Activated CD4-positive, alpha-beta T cell treated with anti-CD3 and anti-CD28 coated beads, Interleukin-2, amount 50 U/mL, for 48 hours (primary cell): ENCODE measurements around the gene PNPLA8.
"Not testable (repeated sequence)": the region's sequence is repeated elsewhere in the genome, so short reads cannot be mapped to it uniquely, and the experiment has no call there.

Experiments used
- DNase-seq, 2 experiments: peaks; one replicate each; pipeline ENCODE4 v3.0.0-alpha.2; 2020

Gene PNPLA8

GRCh38 chr7:108526768-108527017, 758 bp upstream of the PNPLA8 start:
- DNase-seq, result no peak

GRCh38 chr7:108525327-108525984, 479 bp downstream of the PNPLA8 start:
- peak in 1 of 2 experiments; percentile 66 for DNase-seq

GRCh38 chr7:108522780-108523179, 3.2 kb downstream of the PNPLA8 start:
- DNase-seq, result no peak

- DNase-seq, result no peak
Measured at GRCh38 chr7:108517951-108518350, 8.0 kb downstream of the PNPLA8 start.

GRCh38 chr7:108515630-108516029, 10.3 kb downstream of the PNPLA8 start:
- DNase-seq, result no peak

GRCh38 chr7:108515013-108515412, 10.9 kb downstream of the PNPLA8 start:
- no peak for DNase-seq

GRCh38 chr7:108511939-108512338, 14.0 kb downstream of the PNPLA8 start:
- no peak for DNase-seq

GRCh38 chr7:108504576-108504975, 21.4 kb downstream of the PNPLA8 start:
- DNase-seq, result peak; percentile 21

GRCh38 chr7:108503112-108504026, 22.6 kb downstream of the PNPLA8 start:
- DNase-seq, result no peak

GRCh38 chr7:108499566-108499965, 26.4 kb downstream of the PNPLA8 start:
- no peak for DNase-seq

GRCh38 chr7:108498481-108498880, 27.5 kb downstream of the PNPLA8 start:
- DNase-seq, result no peak

- peak; percentile 44 to 45 for DNase-seq
Measured at GRCh38 chr7:108497082-108497725, 28.7 kb downstream of the PNPLA8 start.

GRCh38 chr7:108492742-108493141, 33.2 kb downstream of the PNPLA8 start:
- DNase-seq, result no peak

- no peak for DNase-seq
Measured at GRCh38 chr7:108488768-108489538, 37.0 kb downstream of the PNPLA8 start.

- DNase-seq, result no peak
Measured at GRCh38 chr7:108487646-108488045, 38.3 kb downstream of the PNPLA8 start.

GRCh38 chr7:108486291-108486966, 39.5 kb downstream of the PNPLA8 start:
- DNase-seq, result no peak

GRCh38 chr7:108484137-108484536, 41.8 kb downstream of the PNPLA8 start:
- DNase-seq, result no peak

GRCh38 chr7:108480311-108480710, 45.6 kb downstream of the PNPLA8 start:
- no peak for DNase-seq

- no peak for DNase-seq
Measured at GRCh38 chr7:108479751-108480150, 46.2 kb downstream of the PNPLA8 start.

GRCh38 chr7:108479118-108479517, 46.8 kb downstream of the PNPLA8 start:
- DNase-seq, result no peak

GRCh38 chr7:108468246-108468645, 57.7 kb downstream of the PNPLA8 start:
- DNase-seq, result no peak

- DNase-seq, result no peak
Measured at GRCh38 chr7:108467391-108467790, 58.5 kb downstream of the PNPLA8 start.

GRCh38 chr7:108466322-108466721, 59.6 kb downstream of the PNPLA8 start:
- DNase-seq, result not testable (repeated sequence)
